HUES6 (cell line): ENCODE results near the gene UQCR10.

ENCODE experiments used
- H3K27ac ChIP-seq: 2 replicates; pipeline ENCODE4 v1.7.0; 2013; ENCODE audit warnings: low read depth, mild to moderate bottlenecking, low read length, inconsistent platforms
- H3K27me3 ChIP-seq: 2 replicates; pipeline ENCODE4 v1.6.1; 2013; ENCODE audit warnings: low read length; ENCODE audit not compliant: control insufficient read depth, insufficient read depth
- H3K36me3 ChIP-seq: 2 replicates; pipeline ENCODE4 v1.6.1; 2013; ENCODE audit warnings: low read length; ENCODE audit not compliant: control insufficient read depth, insufficient read depth
- H3K4me1 ChIP-seq: 2 replicates; pipeline ENCODE4 v1.6.1; 2013; ENCODE audit warnings: low read length; ENCODE audit not compliant: control insufficient read depth, insufficient read depth
- H3K4me3 ChIP-seq: 2 replicates; pipeline ENCODE4 v1.5.1; 2013; ENCODE audit warnings: low read depth, low read length
- H3K9ac ChIP-seq: one replicate; pipeline ENCODE4 v1.6.1; 2013; ENCODE audit warnings: mild to moderate bottlenecking, low read length
- H3K9me3 ChIP-seq: 2 replicates; pipeline ENCODE4 v1.6.1; 2013; ENCODE audit warnings: low read depth, low read length; ENCODE audit not compliant: control insufficient read depth, insufficient read depth

Gene UQCR10

DNA sequence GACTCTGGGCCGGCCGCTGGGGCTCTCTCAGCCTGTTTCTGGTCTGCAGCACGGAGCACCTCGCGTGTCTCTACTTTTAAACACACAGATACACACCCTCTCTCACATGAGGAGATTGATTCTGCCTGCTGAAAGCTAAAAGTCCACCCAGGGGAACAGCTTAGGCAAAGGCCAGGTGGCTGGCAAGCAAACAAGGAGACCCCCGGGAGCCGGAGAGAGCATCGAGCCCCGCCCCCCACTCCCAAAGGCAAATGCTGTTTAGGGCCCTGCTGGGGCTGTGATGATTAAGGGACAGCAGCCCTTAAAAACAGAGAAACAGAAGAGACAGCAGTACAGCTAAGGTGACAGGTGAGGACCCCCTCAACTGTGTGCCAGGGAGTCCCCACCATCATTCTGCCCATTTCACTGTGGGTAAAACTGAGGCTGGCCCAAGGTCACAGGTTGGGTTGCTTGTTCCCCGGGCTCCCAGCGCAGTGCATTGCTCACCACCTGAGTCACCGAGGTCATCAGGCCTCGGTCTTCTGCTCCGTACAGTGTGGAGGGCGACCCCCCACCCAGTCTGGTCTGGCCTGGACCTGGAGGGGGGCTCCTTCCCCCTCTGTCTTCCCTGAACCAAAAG lies 40.5 kb upstream of the UQCR10 start:
- Histone ChIP-seq H3K4me1 (peaks cover 9% of the 10 kb centered on the region), H3K9ac (no peak overlapping the region), H3K4me3 (no peak overlapping the region), H3K36me3 (no peaks in the 10 kb centered on the region), H3K9me3 (no peaks in the 10 kb centered on the region), H3K27me3 (peaks cover 53% of the 10 kb centered on the region), H3K27ac (no peak overlapping the region)

DNA sequence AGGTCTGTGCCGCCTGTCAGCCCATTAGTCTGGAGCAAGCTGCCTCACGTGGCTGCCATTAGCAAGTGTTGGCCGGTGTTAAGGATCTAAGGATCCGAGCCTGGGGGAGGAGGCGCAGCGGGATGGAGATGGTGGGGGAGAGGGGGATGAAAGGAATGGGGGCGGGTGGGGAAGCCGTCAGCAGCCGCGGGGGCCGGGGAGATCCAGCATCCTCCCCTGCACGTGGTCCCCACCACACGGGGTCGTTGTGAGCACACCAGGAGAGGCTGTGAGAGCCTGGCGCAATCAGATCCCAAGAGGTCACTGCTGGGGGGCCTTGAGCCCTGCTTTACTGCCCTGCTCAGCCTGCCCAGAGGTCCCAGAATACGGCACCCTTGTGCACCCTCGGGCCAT lies 40.0 kb upstream of the UQCR10 start:
- Histone ChIP-seq H3K9me3 (no peaks in the 10 kb centered on the region), H3K9ac (no peak overlapping the region), H3K4me3 (no peak overlapping the region), H3K36me3 (no peaks in the 10 kb centered on the region), H3K27me3 (peaks cover 48% of the 10 kb centered on the region), H3K27ac (no peak overlapping the region), H3K4me1 (peaks cover 9% of the 10 kb centered on the region)

DNA sequence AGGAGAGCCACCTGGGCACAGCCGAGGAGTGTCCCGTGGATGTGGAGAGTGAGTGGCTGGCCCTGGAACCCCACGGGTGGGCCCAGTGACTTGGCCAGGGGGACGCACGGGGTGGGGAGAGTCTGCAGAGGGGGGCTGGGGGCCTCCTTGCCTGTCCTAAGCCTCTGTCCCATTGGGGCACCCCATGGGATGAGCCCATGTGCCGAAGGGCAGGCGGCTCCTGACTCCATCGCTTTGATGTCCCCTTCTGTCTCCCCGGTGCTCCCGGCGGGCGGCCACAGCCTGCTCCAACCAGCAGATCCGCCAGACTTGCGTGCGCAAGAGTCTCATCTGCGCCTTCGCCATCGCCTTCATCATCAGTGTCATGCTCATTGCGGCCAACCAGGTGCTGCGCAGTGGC lies 38.0 kb upstream of the UQCR10 start:
- Histone ChIP-seq H3K27ac (no peak overlapping the region), H3K9me3 (no peaks in the 10 kb centered on the region), H3K36me3 (no peaks in the 10 kb centered on the region), H3K9ac (no peak overlapping the region), H3K4me3 (no peak overlapping the region), H3K4me1 (peaks cover 9% of the 10 kb centered on the region), H3K27me3 (peaks cover 27% of the 10 kb centered on the region)

DNA sequence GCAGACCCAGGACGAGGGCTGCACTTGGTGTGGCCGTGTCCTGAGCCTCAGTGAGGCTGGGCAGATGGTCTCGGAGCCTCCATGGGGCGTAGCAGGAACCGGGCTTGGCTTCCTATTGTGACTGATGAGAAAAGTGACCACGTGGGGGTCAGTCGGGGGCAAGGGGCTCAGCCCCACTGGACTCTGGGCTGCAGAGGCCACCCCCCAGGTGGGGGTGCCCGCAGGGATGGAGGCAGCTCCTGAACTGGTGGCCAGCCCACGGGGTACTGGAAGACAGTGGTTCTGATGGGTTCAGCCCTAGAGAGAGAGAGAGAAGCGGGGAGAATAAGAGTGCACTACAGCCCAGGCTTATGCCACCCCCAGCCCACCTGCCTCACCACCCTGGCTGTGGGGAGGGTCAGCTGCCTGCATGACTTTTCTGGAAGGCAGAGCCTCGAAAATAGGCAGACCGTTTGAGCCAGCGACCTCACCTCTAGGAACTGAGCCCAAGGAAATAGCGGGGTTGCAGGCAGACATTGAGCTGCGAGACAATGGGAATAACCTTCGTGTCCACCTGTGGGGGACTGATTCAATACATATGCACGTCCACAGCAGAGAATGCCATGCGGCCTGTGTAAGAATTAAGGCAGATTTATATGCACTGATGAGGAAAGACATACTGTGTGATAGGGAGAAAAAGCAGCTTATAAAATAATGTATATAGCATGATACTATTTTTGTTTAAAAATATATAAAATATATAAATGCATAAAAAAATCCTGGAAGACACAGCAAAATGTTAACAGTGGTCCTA lies 35.9 kb upstream of the UQCR10 start:
- H3K27ac ChIP-seq: no peak overlapping the region
- H3K27me3 ChIP-seq: peaks cover 6% of the 10 kb centered on the region; the same call in 1 of the 2 replicates
- H3K9me3 ChIP-seq: no peaks in the 10 kb centered on the region
- H3K36me3 ChIP-seq: no peaks in the 10 kb centered on the region
- no peak overlapping the region for H3K4me3 ChIP-seq
- peaks cover 20% of the 10 kb centered on the region for H3K4me1 ChIP-seq
- no peak overlapping the region for H3K9ac ChIP-seq

DNA sequence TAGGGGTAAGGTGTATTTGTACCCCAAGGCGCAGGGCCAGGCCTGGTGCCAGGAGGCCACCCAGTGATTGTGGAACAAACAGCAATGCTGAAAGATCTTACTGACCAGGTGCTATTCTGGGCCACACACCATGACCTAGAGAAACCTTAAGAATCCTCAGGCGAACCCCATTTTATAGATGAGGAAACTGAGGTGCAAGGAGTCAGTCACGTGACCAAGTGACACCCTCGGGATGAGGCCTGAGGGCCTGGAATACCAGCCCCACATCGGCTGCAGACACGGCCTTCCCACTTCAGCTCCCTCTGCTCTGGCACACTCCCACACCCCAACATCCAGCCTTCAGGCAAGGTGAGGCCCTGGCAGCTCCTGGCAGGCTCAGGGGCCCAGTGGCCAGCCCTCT lies 34.3 kb upstream of the UQCR10 start:
- no peak overlapping the region for H3K9ac ChIP-seq
- no peak overlapping the region for H3K27ac ChIP-seq
- H3K27me3 ChIP-seq: no peaks in the 10 kb centered on the region
- no peaks in the 10 kb centered on the region for H3K9me3 ChIP-seq
- H3K4me1 ChIP-seq: peaks cover 13% of the 10 kb centered on the region
- H3K36me3 ChIP-seq: no peaks in the 10 kb centered on the region
- H3K4me3 ChIP-seq: no peak overlapping the region

DNA sequence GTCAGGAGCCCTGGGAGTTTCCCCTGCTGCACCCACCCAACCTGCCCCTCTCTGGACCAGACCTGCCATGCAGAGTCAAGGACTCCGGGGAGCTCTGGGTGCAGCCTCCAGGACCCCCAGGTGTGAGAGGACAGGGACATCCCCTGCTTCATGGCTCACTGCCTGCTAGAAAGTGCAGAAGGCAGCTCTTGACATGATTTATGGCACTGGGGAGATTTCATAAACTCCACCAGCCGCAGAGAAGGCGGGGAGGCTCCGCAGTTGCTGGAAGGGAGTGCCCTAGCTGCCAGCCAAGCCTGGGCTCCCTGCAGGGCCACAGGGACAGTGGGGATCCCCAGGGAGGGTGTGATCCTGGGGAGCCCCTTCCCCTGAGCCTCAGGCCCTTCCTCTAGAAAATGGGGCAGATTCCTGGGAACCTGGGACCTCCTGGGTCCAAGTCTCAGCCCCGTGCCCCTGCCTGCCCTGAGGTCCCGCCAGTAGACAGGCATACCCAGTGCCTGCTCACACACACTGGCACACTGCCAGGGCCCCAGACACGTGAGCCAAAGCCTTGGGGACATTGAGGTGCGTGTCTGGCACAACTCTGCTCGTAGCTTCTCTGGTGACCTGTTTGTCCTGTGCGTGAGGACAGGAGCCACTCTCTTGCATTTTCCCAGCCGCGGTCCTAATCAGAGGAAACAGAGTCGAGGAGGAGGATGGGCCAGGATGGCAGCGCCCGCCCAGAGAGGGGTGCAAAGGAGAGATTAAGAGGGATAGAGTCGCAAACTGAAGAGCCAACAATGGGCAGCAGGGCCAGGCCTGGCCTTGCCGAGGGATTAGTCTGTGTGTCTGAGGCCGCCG lies 33.6 kb upstream of the UQCR10 start:
- Histone ChIP-seq H3K36me3 (no peaks in the 10 kb centered on the region), H3K27ac (no peak overlapping the region), H3K27me3 (no peaks in the 10 kb centered on the region), H3K9ac (no peak overlapping the region), H3K9me3 (no peaks in the 10 kb centered on the region), H3K4me3 (no peak overlapping the region), H3K4me1 (peaks cover 13% of the 10 kb centered on the region)

DNA sequence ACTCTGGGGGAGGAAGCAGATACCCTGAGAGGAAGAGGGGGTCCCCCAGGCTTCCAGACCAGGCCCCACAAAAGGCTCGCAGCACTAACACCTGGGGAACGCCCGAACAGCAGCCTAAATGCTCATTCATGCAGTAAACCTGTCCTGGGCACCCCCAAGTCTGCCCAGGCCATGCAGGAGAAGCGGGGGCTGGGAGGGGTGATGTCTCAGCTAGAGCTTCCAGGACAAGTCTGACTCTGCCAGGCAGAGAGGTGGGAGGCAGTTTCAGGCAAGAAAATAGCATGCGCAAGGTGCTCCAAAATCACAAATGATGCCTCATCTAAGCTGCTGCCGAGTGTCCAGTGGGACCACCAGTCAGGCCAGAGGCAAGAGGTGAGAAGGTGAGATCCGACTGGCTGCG lies 32.8 kb upstream of the UQCR10 start:
- Histone ChIP-seq H3K4me3 (no peak overlapping the region), H3K4me1 (peaks cover 13% of the 10 kb centered on the region), H3K9me3 (no peaks in the 10 kb centered on the region), H3K36me3 (no peaks in the 10 kb centered on the region), H3K9ac (no peak overlapping the region), H3K27ac (no peak overlapping the region), H3K27me3 (no peaks in the 10 kb centered on the region)

DNA sequence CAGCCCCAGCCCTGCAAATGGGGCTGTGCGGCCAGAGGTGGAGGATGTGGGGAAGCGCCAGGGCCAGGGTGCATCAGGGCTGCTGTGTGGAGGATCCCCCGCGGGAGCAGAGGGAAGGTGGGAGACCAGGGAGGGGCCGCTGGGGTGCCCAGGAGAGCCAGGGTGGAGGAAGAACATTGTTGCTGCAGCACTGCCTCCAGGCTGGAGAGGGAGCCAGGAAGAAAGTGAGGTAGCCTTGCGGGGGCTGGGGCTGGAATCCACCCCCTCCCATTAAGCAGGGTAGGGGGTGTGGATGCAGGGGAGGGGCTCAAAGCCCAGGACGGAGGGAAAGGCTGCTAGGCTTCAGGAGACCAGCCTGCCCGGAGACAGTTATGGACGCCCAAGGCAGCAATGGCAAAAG lies 32.3 kb upstream of the UQCR10 start:
- Histone ChIP-seq H3K9me3 (no peaks in the 10 kb centered on the region), H3K27ac (no peak overlapping the region), H3K9ac (no peak overlapping the region), H3K4me3 (no peak overlapping the region), H3K36me3 (no peaks in the 10 kb centered on the region), H3K4me1 (peaks cover 13% of the 10 kb centered on the region), H3K27me3 (no peaks in the 10 kb centered on the region)

DNA sequence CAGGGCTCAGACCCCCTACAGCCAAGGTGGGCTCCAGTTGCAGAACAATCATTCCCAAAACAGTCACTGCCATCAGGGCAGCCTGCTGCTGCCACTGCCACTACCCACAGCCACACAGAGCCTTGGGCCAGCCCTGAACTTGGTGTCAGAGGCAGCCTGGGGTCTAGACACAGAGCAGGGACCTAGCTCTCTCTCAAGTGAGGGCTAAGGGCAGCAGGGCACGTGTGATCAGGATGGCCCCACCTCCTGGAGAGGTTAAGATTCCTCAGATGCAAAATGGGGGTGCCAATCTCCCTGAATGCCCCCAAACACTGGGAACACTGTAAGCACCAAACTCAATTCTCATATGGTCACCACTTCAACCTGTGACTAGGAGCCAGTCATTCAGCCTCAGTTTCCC lies 31.8 kb upstream of the UQCR10 start:
- Histone ChIP-seq H3K27me3 (no peaks in the 10 kb centered on the region), H3K27ac (no peak overlapping the region), H3K4me3 (no peak overlapping the region), H3K9me3 (no peaks in the 10 kb centered on the region), H3K36me3 (no peaks in the 10 kb centered on the region), H3K4me1 (peaks cover 13% of the 10 kb centered on the region), H3K9ac (no peak overlapping the region)

DNA sequence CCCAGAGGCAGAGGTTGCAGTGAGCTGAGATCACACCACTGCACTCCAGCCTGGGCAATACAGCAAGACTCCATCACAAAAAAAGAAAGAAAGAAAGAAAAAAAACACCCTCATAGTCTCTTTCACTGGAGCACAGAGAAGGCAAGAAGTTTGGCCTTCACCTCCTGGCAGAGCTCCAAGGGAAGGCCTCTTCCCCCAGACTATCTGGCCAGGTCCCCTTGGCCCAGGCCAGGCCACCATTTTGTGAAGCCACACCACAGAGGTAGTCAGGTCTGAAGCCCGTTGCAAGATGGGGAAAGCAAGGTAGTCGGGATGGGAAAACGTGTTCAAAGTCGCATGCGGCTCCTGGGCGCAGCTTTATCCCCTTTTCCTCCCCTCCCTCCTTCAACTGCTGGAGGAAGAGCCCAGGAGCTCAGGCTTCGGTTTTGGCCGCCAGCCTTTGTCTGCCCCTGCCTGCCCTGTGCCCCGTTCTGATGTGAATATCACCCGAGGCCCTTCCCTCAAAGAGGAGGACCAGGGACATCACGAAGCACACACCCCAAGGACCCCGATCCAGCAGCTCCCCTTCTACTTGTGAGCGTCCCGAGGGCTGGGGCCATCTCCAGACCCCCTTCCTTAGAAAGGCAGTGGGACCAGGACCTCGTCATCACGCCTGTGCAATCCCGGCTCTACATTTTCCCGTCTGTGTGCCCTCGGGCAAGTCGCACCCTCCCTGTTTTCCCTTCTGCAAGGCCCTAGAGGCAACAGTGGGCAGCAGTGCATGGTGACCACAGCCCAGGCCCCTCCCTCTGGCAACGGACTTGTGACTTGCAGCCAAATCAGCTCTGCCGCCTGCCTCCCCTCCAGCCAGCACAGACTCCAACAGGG lies 29.7 kb upstream of the UQCR10 start:
- H3K4me3 ChIP-seq: no peak overlapping the region
- H3K9me3 ChIP-seq: no peaks in the 10 kb centered on the region
- H3K27me3 ChIP-seq: no peaks in the 10 kb centered on the region
- H3K9ac ChIP-seq: no peak overlapping the region
- H3K36me3 ChIP-seq: no peaks in the 10 kb centered on the region
- H3K4me1 ChIP-seq: peaks cover 13% of the 10 kb centered on the region
- no peak overlapping the region for H3K27ac ChIP-seq
